HG03378 (cell line): ENCODE data around the gene PSTPIP1.

ENCODE experiments used
- ATAC-seq: cut with Tn5 transposase; IDR thresholded peaks from one replicate; pipeline ENCODE4 v1.9.1; 2021; ENCODE audit warnings: mild to moderate bottlenecking, moderate library complexity; ENCODE audit not compliant: unreplicated experiment

The PSTPIP1 gene

DNA sequence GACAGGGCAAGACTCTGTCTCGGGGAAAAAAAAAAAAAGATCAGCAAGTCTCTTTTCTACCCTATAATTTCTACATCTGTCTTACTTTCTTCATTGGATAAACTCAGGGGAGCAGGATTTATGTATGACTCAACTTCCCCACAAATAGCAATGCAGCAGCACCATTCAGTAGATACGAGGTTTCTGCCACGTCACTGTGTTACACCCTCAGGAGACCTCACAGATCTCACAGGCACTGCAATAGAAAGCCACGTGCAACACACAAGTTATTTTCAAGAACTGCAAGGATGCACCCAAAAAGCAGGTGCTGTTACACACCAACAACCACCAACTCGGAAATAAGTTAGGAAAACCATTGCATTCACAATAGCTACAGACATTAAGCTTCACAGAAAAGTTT lies 45.7 kb downstream of the PSTPIP1 start:
- no peak for ATAC-seq

DNA sequence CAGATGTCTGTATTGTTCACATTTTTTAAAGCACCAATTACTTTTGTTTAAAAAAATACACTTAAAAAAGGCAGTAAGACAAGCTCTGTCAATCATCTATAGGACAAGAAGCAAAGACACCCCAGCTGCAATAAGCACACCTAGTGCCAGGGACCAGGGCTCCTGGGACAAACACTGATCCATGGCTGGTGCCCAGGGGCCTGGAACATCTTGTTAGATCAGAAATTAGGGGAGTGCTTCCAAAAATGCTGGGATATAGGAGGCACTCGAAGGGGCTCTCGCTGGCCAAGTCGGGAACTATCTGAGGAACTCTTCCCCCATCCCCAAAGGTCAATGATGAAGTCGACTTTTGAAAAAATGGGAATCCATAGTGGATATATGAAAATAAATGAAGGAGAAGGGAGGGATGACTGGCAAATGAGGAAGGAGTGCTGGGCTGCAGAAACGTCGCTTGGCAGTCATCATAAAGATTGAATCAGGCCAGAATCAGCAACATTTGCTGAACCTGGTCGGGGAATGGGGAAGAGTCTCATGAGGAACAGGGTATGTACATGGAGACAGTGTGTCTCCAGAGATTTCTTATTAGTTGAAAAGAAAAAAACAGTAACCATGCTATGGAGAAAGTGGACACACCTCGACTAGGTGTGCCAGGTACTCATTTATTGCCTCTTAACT lies 47.5 kb downstream of the PSTPIP1 start:
- ATAC-seq = no peak

DNA sequence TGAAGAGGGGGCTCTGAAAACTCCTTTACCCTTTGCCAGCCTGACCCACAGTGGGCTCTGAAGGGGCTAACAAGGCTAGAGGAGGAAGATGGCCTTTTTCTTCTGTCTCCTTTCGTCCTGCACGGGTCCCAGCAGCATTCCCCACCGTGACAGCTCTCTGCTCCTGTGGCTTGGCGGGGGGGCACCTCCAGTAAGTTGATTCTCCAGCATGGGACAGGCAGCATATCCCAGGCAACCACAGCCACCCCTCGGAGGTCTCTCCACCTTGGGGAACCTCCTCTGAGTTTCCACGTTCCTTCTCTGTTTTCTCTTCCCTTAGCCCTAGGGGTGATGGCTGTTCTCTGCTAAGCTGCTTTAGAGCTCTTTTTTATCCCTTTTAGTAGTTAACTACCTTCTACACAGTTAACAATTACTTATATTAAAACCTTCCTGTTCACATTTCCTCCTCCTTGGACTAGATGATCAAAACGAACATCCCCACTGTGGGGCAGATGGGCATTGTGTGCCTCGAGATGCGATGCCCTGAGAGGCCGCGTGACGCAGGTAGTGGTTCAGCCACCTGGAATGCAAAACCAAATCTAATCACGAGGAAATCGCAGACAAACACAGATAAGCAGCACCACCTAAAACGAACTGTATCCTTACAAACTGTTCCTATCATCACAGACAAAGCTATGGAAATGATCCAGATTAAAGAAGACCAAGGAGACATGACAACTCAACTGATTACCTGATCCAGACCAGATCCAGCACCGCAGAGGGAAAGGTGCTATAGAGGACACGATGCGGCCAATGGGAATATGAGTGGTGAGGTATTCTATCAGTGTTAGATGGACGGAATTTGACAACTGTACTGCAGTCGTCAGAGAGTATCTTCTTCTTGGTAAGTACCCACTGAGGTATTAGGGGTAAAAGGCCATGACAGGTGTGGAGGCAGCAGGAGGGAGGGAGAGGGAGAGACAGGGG lies 48.3 kb downstream of the PSTPIP1 start:
- ATAC-seq = no peak

DNA sequence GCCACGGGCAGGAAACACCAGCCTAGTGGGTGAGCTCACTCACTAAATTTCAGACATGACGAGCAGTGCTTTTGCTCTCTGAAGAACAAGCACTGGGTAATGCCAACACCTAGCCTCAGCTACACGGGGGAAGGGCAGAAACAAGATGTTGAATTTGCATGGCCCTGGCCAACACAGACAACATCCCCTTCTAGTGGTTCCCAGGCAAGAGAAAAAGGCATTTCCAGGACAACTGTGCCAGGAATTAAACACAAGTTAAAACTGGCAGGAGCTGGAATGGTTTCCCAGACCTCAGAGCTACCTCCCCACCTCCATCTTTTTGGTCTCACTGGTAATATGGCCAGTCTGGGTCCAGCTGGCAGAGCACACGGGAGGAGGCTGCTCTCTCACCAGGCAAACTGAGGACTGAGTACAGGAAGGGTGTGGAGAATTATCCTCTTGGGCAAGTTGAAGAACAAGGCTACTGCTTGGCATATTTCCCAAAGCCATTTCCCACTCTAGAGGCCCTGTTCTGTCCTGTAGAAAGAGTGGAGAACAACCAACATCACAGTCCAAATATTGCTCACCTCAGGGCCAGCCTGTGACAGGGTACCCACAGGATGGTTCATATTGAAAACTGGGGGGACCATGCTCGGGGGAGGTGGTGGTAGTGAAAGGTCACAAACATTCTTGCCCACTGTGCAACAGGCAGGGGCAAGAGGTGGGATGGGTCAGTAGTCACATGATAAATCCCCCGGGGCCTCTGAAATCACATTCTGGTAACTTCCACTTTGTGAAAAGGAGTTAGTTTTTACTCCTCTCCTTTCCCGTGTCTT lies 49.5 kb downstream of the PSTPIP1 start:
- no peak for ATAC-seq

DNA sequence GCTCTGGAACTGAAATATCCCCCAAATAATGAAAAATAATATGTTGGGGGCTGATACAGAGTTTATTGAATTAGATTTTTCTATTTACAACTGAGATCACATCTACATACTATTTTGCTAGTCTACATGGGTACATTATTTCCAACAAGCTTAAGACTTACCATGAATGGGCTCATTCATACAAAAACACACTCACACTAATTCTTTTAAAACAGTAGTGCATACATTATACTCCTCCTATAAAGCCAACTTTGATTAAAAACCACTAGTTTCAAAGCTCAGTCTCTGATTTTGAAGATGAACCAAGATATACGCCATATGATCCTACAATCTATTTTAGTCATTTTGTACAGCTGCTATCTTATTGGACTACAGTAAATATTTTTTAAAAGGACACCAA lies 51.1 kb downstream of the PSTPIP1 start:
- no peak for ATAC-seq

DNA sequence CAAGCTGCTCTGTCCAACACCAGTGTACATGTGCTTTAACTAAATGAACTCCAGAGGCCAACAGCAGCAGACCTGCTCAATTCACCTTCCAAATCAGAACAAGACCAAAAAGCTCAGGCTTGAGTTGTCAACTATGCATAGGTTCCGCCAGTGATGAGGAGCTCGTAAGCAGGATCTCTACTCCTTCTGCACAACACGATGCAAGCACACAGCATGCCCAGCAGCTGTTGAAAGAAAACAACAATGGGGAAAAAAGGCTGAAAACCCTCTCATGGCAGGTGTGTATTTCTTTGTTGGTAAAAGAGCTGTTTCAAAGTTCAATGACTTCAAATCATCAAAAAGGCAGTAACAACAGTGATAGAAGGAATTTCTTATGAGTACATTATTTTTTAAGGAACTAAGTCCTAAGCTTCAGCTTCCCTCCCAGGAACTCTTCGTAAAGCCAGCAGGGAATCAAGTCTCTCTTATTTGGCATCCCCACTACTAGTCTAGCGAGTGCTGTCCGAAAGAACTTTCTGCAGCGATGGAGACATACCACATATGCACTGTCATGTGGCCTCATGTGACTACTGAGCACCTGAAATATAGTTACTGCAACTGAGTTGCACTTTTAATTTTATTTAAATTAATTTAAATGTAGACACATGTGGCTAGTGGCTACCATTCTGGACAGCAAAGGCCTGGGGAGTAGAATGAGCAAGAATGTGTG lies 51.9 kb downstream of the PSTPIP1 start:
- ATAC-seq = no peak

DNA sequence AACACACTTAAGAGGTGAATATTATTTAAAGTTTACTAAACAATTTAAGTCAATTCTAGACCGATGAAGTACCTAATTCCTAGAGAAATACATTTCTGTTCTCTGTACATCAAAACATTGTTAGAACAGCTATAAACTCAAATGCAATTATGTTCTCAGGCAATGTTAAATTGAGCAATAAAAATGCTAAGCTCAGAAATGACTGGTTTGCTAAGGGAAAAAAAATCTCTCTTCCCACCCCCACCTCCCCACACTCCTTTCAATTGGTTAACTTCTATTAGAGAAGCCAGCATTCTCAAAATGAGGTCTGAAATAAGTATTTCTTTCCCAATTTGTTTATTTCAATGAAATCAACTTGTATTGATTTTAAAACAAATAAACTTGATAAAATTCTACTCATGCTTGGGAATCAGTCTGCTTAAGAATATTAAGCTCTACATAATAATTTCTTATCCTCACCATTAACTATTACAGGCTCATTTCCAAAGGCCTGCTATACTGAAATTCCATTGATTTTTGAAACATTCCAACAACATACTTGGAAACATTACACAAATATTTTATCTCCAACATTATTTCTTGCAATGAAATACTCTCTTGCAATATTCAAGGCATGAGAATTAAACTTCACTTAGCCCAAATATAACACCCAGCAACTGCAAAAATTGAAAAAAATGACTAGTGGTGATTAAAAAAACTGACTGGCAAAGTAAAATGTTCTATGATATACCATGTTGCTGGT lies 53.4 kb downstream of the PSTPIP1 start:
- ATAC-seq = no peak

DNA sequence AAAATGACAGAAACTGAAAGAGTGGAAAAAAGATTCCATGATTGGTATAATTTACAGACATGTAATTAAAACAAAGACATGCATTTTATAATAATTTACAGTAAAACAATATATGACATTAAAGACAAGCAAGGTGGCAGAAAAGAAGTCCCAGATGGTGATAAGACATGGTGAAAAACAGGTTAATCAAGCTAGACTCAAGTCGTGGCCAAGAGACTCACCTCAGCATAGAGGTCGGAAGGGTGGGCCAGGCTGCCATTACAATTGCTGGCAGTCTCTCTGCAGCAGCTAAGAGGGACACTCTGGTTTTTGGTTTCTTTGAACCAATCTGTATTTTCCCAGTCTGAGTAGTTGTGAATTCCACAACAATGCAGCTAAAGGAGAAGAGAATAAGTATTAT lies 57.6 kb downstream of the PSTPIP1 start:
- no peak for ATAC-seq

DNA sequence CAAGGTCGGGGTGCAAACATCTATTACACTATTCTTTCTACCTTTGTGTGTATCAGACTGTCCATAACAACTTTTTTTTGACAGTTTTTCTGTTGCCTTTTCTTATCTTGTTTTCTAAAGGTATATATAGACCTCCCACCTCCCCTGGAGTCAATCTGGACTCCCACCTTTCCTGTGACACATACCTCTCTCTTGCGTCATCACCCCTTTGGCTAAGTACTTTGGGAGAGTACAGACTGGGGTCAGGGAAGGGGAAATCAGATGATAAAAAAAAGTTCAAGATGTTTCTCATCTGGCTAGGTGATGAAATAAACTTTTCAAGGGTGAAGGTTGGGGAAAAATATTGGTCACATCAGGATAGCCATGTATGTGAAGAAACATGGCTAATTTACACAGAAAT lies 58.8 kb downstream of the PSTPIP1 start:
- no peak for ATAC-seq

DNA sequence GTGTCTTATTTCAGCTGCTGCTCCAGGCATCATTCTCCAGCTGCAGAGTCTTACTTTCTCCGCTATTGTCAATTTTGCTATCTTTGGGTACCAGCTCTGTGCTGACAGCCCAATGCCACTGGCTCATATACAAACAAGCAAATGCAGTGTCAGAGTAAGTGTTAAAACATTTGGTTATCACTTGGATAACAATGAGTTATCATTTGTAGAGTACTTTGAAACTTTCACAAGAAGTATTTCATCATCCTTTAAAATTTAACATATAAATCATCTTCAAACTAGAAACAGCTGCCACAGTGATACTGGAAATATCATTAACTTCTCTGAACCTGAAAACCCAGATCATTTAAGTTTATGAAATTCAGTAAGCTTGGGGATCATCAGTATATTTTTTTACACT lies 62.1 kb downstream of the PSTPIP1 start:
- no peak for ATAC-seq

DNA sequence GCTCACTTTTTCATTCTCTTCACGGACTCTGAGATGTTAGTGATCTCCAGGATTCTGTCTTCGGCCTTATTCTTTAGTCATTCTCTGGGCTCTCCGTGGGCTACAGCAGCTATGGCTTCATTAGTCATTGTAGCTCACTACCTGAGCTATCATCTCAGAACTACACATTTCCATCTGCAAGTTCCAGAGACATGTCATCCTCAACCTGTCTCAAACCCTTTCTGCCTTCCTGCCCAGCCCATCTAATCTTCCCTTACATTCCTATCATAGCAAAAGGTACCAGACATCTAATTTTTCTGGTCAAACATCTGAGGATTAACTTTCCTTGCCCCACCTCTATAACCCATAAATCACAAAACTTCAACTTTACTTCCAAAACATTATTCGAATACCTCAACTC lies 62.8 kb downstream of the PSTPIP1 start:
- ATAC-seq = no peak

DNA sequence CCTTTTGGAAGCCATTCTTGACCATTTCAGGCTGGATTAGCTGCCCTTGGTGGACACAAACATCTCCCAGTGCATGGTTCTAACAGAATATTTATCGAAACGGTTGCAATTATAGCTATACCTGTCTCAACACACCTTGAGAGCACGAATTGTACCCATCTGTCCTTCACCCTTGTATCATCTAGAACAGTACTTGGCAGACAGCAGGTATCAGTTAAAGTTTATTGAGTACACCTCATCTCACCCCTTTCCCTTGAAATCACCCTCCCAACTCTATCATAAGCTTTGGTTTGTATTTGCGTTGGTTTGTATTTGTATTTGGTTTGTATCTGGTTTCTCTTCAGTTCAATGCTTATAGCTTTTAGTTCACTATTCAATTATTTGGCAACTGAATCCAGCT lies 63.5 kb downstream of the PSTPIP1 start:
- no peak for ATAC-seq

DNA sequence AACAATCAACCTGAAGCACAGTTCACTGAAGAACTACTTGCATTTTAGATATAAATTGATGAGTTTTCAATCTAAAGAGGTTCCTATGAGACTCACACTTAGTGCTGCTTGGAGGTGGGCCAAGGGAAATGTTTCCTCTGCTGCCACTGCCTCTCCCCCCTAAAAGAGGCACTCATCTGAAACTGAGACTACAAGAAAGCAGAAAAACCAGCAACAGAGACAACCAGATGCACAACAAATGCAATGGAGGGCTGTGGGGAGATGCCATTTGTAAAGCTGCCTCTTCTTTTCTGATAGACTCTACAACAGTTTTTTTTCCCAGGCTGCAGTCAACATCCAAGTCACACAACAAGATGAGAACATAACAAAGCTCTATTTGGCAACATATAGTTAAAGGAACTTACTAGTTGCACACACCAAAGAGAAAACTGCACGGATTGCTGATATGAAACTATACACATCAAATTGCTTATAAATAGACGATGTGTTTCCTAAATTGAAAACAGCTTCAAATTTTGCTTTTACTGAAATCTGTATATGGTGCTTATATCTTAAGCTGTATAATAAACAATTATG lies 64.9 kb downstream of the PSTPIP1 start:
- ATAC-seq = no peak

DNA sequence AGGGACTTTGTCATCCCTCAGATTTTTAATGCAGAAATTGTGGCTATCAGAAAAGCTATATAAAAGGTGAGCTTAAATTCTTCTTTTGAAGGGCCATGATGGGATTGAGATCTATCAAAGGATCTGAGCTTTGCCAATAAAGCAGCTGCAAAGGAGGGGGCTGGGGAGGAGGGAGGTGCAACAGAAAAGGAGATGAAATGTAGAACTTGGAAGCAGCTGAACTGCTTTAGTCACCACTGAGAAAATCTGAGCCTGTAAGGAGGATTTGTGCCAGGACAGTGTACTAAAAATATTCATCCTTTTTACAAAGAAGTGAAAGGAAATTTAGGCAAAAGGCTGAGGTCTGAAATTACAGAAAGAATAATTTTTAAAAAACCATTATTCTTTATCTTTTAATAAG lies 65.6 kb downstream of the PSTPIP1 start:
- ATAC-seq = no peak

DNA sequence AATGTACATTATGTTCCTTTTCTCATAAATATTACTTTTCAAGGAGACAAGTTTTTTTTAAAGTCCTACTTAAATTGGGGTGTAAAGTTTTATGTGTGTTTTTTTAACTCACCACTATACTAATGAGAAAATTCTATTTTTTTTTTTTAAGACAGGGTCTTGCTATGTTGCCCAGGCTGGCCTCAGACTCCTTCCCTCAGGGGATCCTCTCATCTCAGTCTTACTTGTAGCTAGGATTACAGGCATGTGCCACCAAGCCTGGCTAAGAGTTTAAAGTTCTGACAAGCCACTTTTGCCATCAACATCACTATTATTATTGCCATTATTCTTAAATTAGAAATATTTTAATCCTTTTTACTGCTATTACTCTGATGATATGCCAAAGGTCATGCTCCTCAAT lies 68.3 kb downstream of the PSTPIP1 start:
- ATAC-seq = no peak

DNA sequence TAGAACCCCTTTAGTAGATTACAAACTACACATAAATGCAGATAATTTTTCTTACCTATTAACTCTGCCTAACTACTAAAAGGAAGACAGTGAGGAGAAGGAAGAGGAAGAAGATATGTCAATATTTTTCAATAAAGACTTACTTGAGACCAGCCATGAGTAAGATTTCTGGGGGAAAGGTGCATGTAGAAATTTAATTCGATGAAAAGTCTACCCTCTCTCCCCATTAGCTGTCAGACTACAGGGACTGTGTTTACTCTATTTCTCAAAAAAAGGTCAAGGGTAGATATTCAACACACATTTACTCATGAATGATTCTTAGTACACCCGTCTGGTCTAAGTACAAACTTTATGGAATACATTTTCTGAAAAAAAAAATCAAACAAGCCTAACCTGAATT lies 69.1 kb downstream of the PSTPIP1 start:
- no peak for ATAC-seq

DNA sequence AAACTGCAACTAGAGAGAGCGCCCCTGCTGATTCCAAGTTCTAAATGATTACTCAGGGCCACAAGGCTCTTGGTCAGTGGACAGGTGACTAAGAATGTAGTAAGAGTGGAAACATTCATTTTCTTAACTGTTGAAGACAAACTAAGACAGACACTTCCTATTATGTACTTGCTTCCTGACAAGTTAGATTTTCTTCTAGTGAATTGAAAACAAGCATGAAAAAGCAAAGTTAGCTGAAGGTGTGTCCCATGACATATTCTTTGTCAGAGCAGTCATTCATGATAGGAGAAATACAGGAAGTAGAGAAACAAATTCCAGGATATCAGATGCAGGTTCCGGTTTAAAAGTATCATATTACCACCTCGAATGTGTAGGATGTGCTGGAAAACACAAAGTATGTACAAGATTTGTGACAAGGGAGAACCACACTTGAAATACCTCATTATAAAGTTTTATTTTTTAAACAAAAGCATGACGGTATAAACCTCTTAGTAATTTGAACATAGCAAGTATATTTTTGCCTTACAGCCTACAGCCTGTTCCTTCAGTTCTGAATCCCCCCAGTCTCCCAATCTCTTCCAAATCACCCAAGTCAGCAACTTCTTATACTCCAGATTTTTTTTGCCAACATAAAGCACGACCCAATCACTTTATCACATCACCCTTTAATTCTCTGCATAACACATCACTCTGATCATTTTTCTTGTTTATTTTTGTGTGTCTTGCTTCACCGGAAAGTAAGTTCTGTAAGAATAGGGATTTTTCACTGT lies 69.8 kb downstream of the PSTPIP1 start:
- no peak for ATAC-seq

DNA sequence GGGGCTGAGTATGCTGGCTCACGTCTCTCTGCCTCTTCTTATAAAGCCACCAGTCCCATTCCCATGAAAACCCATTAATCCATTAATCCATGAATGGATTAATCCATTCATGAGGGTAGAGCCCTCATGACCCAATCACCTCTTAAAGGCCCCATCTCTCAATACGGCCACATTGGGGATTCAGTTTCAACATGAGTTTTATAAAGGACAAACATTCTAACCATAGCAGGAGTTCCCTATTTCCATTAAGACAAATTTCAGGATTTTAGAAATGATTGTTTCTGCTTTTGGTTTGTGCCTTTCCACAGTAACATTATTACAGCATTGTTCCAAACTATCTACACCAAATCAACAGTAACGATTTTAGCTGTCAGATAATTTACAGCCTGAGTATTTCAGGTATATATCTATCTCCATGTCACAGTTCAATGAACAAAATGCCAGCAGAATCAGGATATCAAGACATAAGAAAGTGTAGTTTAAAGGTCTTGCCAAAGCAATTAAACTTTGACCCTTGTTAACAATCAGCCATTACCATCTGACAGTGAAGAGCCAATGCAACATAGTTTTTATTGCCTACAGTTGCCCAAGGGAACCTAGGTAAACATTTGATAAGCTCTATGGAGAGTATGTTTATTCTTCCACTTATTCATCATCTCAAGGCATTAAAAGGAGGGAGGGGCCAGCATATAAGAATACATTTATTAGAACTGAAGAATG lies 72.2 kb downstream of the PSTPIP1 start:
- no peak for ATAC-seq
